Peyer's patch (tissue), 4 donors: ENCODE measurements around the gene OBSCN.

ENCODE experiments used
- CTCF ChIP-seq, 6 experiments: fragments of 450-650 bp in 4 of 6; fragments of 200-600 bp in 2 of 6; sonication (generic) in 1 of 6; IDR thresholded peaks; one replicate each; pipeline ENCODE4 v1.5.1; 2017 to 2019; ENCODE audit warnings: antibody characterized with exemption in 6 of 6, mild to moderate bottlenecking in 3 of 6, moderate library complexity in 1 of 6
- POLR2A ChIP-seq, 2 donors: fragments of 450-650 bp; IDR thresholded peaks; one replicate each; pipeline ENCODE4 v1.5.1; 2017; ENCODE audit warnings: antibody characterized with exemption in 2 of 2, mild to moderate bottlenecking in 2 of 2, moderate library complexity in 2 of 2

GRCh38 chr1:228225740-228226139 is 17.9 kb downstream of the OBSCN start:
- TF ChIP-seq CTCF (IDR thresholded peaks at IDR 0.05) = no peak
- TF ChIP-seq POLR2A (IDR thresholded peaks at IDR 0.05) = no peak
